Upper lobe of left lung (tissue), 4 donors: ENCODE results near the gene ELOVL5.

ENCODE experiments used
- CTCF ChIP-seq, 6 experiments: fragments of 450-650 bp in 4 of 6; fragments of 200-600 bp in 2 of 6; sonication (generic) in 2 of 6; IDR thresholded peaks; one replicate each; pipeline ENCODE4 v1.5.1; 2016 to 2019; ENCODE audit warnings: antibody characterized with exemption in 6 of 6
- POLR2AphosphoS5 ChIP-seq, 2 donors: sonication (generic); formaldehyde crosslinking; IDR thresholded peaks; one replicate each; pipeline ENCODE4 v1.5.1; 2017; ENCODE audit warnings: antibody characterized with exemption in 2 of 2

- TF ChIP-seq POLR2AphosphoS5 (IDR thresholded peaks at IDR 0.05): no peak
- no peak for TF ChIP-seq CTCF (IDR thresholded peaks at IDR 0.05)
Measured at GRCh38 chr6:53263917-53264316, 84.8 kb downstream of the ELOVL5 start.
